Hepatocyte (in vitro differentiated cells): ENCODE measurements around the gene SSC5D. TPM values are rescaled to one million over a fixed set of nuclear protein-coding genes. Genes with fewer than 3 reads are reported as not detected.

Experiments
- DNase-seq: peaks from one replicate; pipeline ENCODE4 v3.0.0-alpha.2; 2016; ENCODE audit warnings: low spot score
- H2AFZ ChIP-seq: fragments of 200-600 bp; sonication (generic); 2 replicates; pipeline ENCODE4 v1.6.0; 2016; ENCODE audit warnings: antibody characterized with exemption, mild to moderate bottlenecking
- H3K27ac ChIP-seq: fragments of 200-600 bp; sonication (generic); 2 replicates; pipeline ENCODE4 v1.5.1; 2016; ENCODE audit warnings: mild to moderate bottlenecking
- H3K27me3 ChIP-seq: fragments of 200-600 bp; sonication (generic); 2 replicates; pipeline ENCODE4 v1.6.1; 2016
- H3K36me3 ChIP-seq: fragments of 200-600 bp; sonication (generic); replicated peaks from 2 replicates; pipeline ENCODE4 v1.5.1; 2016; ENCODE audit warnings: low read depth; ENCODE audit not compliant: insufficient read depth
- H3K4me1 ChIP-seq: fragments of 200-600 bp; sonication (generic); 2 replicates; pipeline ENCODE4 v1.5.1; 2016; ENCODE audit warnings: mild to moderate bottlenecking, moderate library complexity; ENCODE audit not compliant: insufficient read depth
- H3K4me2 ChIP-seq: fragments of 200-600 bp; sonication (generic); 2 replicates; pipeline ENCODE4 v1.6.0; 2016
- H3K4me3 ChIP-seq: fragments of 200-600 bp; sonication (generic); 2 replicates; pipeline ENCODE4 v1.5.1; 2016; ENCODE audit warnings: mild to moderate bottlenecking
- H3K79me2 ChIP-seq: fragments of 200-600 bp; sonication (generic); 2 replicates; pipeline ENCODE4 v1.6.0; 2017; ENCODE audit warnings: mild to moderate bottlenecking
- H3K9me2 ChIP-seq: fragments of 200-600 bp; sonication (generic); replicated peaks from 2 replicates; pipeline ENCODE4 v1.6.0; 2017; ENCODE audit warnings: mild to moderate bottlenecking; ENCODE audit not compliant: insufficient read depth
- H3K9me3 ChIP-seq: fragments of 200-600 bp; sonication (generic); 2 replicates; pipeline ENCODE4 v1.5.1; 2016; ENCODE audit warnings: low read depth, mild to moderate bottlenecking
- H4K20me1 ChIP-seq: fragments of 200-600 bp; sonication (generic); 2 replicates; pipeline ENCODE4 v1.6.0; 2016; ENCODE audit warnings: mild to moderate bottlenecking; ENCODE audit not compliant: insufficient read depth, poor library complexity, severe bottlenecking
- CTCF ChIP-seq: fragments of 200-600 bp; sonication (generic); IDR thresholded peaks from 2 replicates; pipeline ENCODE4 v1.5.1; 2016; ENCODE audit warnings: antibody characterized with exemption, mild to moderate bottlenecking; ENCODE audit not compliant: poor library complexity
- EZH2 ChIP-seq: fragments of 200-600 bp; sonication (generic); IDR thresholded peaks from 2 replicates; pipeline ENCODE4 v1.6.1; 2016; ENCODE audit warnings: antibody characterized with exemption, mild to moderate bottlenecking, borderline replicate concordance
- EZH2phosphoT487 ChIP-seq: fragments of 200-600 bp; sonication (generic); IDR thresholded peaks from one replicate; pipeline ENCODE4 v1.6.1; 2018; ENCODE audit warnings: antibody characterized with exemption, mild to moderate bottlenecking, low read depth, moderate library complexity; ENCODE audit not compliant: unreplicated experiment, severe bottlenecking
- WGBS: methylation state at CpG from one replicate; pipeline ENCODE4 v1.1.6; 2016; ENCODE audit warnings: low lambda C conversion rate; ENCODE audit errors: missing lambda C conversion rate; 5-methylcytosine and 5-hydroxymethylcytosine counted together
- polyA plus RNA-seq: library from polyadenylated mRNA; unstranded; fragments of >200 nt; fragmentation: Nextera tagmentation; extraction: Ambion mirVana; gene quantifications from 2 replicates; pipeline ENCODE4 v1.2.1, GENCODE V29; 2016
- total RNA-seq: library from RNA; depleted of rRNA; stranded (reverse); fragments of >200 nt; gene quantifications from 2 replicates; pipeline ENCODE4 v1.2.3, GENCODE V29; 2014

Gene SSC5D
- total and polyA plus RNA-seq, 2 experiments from 2014 or later, result 0.80 to 5.1 TPM

DNA sequence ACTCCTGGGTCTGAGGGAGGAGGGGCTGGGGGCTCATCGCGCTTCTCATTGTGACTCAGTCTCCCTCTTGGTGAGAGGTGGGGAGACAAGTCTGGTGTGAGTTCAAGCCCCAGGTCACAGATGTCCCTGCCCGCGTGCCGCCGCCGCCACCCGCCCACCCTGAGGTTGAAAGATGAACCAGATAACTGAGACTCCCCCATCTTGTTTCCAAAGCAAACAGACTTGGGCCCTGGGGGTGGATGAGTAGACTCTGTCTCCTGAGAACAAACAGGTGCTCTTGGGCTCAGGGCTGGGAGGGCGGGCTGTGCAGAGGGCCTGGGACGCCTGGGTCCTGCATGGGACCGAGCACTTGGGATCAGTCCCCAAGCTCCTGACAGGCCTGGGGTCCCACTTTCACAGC is 48.1 kb downstream of the SSC5D start:
- no peak for DNase-seq
- Histone ChIP-seq H3K36me3 (no peaks in the 10 kb centered on the region), H3K4me1 (no peaks in the 10 kb centered on the region), H3K27me3 (no peaks in the 10 kb centered on the region), H4K20me1 (no peaks in the 10 kb centered on the region), H3K4me2 (no peak overlapping the region), H3K4me3 (no peak overlapping the region), H3K9me2 (no peaks in the 10 kb centered on the region), H3K27ac (no peak overlapping the region), H2AFZ (no peak overlapping the region), H3K79me2 (no peaks in the 10 kb centered on the region), H3K9me3 (no peaks in the 10 kb centered on the region)
- TF ChIP-seq EZH2, result no peak
- no peak for TF ChIP-seq CTCF
- no peak for TF ChIP-seq EZH2phosphoT487
- 80% methylated on average over 2 of the region's 11 CpGs for WGBS

DNA sequence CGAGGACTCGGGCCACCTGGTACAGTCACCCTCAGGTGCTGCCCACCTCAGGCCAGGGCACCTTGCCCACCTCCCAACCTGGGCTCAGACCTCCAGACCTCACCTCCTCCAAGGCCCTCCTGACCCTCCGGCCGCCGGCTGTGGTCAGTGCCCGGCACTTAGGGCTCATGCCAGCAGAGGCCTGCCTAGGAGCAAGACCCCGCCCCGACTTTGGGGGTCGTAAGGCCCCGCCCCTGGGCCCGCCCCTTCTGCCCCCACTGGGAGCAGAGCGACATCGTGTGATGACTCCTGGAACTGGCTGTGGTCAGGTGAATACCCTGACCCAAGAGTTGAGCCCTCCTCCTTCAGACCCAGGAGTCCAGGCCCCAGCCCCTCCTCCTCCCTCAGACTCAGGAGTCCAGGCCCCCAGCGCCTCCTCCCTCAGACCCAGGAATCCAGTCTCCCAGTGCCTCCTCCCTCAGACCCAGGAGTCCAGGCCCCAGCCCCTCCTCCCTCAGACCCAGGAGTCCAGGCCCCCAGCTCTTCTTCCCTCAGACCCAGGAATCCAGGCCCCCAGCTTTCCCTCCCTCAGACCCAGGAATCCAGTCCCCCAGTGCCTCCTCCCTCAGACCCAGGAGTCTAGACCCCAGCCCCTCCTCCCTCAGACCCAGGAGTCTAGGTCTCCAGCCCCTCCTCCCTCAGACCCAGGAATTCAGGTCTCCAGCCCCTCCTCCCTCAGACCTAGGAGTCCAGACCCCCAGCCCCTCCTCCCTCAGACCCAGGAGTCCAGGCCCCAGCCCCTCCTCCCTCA is 48.9 kb downstream of the SSC5D start, which contains the start of gene SBK2:
SBK2 (minus strand) TSS at position 183 of the 790 bp plus-strand sequence. CDS start 839 bp downstream, outside the sequence.
- Histone ChIP-seq H3K4me1 (no peaks in the 10 kb centered on the region), H3K36me3 (no peaks in the 10 kb centered on the region), H2AFZ (no peak within 1 kb of the TSS), H3K27me3 (no peaks in the 10 kb centered on the region), H3K27ac (no peak within 1 kb of the TSS), H3K4me3 (no peak within 1 kb of the TSS), H3K4me2 (no peak within 1 kb of the TSS), H3K9me3 (no peaks in the 10 kb centered on the region), H3K79me2 (no peaks in the 10 kb centered on the region), H3K9me2 (no peaks in the 10 kb centered on the region), H4K20me1 (no peaks in the 10 kb centered on the region)
- 38% methylated on average over 13 of the region's 14 CpGs for WGBS
- DNase-seq, result no peak
- TF ChIP-seq EZH2 (no peak), CTCF (peak; percentile 25), EZH2phosphoT487 (no peak)

DNA sequence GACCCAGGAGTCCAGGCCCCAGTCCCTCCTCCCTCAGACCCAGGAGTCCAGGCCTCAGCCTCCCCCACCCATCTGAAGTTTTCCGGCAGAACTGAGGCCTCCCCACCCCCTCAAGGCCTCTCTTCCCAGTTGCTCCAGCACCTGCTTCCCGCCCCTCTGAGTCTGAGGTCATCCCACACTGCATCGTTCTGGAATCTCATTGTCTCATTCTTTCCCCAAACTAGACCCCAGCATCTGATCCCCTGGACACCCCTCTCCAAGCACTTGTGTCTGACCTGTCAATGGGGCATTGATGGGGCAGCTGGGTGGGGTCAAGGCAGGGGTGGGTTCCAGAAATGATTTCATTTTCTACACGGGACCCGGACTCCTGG is 49.5 kb downstream of the SSC5D start:
- 65% methylated on average over 4 of the region's 5 CpGs for WGBS
- H3K4me3 ChIP-seq, result no peak overlapping the region
- no peak overlapping the region for H2AFZ ChIP-seq
- H3K9me3 ChIP-seq, result no peaks in the 10 kb centered on the region
- TF ChIP-seq CTCF (no peak), EZH2 (no peak), EZH2phosphoT487 (no peak)
- H3K9me2 ChIP-seq, result no peaks in the 10 kb centered on the region
- H3K27me3 ChIP-seq, result no peaks in the 10 kb centered on the region
- H3K4me1 ChIP-seq, result no peaks in the 10 kb centered on the region
- DNase-seq, result no peak
- no peaks in the 10 kb centered on the region for H4K20me1 ChIP-seq
- H3K79me2 ChIP-seq, result no peaks in the 10 kb centered on the region
- no peaks in the 10 kb centered on the region for H3K36me3 ChIP-seq
- no peak overlapping the region for H3K27ac ChIP-seq
- H3K4me2 ChIP-seq, result no peak overlapping the region
